Inflammatory macrophage treated with lipopolysaccharide for 4 hours (primary cell): Measurements from ENCODE around the gene TIMELESS.
"Not testable (repeated sequence)": the region's sequence is repeated elsewhere in the genome, so short reads cannot be mapped to it uniquely, and the experiment has no call there.

Experiments
- DNase-seq: peaks from one replicate; pipeline ENCODE4 v3.0.0-alpha.2; 2020

TIMELESS gene

DNA sequence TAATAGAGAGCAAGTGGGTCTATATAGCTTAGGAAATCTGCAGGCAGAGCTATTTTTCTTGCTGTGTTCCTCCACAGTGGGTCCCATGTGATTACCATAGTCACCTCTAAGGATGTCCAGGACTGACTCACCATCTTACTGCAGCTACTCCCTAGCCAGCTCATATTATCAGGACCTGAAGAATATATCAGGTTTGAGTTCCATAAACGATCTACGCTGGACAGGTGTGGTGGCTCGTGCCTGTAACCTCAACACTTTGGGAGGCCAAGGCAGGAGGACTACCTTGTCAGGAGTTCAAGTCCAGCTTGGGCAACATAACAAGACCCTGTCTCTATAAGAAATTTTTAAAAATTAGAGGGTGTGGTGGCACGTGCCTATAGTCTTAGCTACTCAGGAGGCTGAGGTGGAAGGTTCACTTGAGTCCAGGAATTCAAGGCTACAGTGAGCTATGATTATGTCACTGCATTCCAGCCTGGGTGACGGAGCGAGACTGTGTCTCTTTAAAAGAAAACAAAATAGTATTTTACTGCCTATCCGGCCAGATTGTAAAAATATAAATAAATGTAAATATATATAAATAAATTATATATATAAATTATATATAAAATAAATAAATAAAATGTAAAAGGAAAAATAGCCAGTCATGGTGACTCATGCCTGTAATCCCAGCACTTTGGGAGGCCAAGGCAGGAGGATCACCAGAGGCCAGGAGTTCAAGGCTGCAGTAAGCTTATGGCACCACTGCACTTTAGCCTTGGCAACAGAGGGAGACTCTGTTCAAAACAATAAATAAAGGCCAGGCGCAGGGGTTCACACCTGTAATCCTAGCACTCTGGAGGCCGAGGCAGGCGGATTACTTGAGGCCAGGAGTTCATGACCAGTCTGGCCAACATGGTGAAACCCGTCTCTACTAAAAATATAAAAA is 12.3 kb upstream of the TIMELESS start:
- no peak for DNase-seq

DNA sequence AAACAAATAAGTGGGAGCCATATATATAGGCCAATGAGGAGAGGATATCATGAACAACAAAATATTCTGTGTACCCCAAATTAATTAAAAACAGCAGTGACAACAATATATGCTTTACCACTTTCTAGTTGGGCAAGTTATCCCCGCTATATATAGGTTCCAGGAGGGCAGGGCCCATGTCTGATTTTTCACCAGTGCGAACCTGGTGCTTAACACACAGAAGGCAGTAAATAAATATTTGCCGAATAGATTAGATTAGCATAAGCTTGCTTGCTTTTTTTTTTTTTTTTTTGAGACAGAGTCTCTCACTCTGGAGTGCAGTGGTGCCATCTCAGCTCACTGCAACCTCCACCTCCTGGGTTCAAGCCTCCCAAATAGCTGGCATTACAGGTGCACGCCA is 8.6 kb upstream of the TIMELESS start:
- no peak for DNase-seq

DNA sequence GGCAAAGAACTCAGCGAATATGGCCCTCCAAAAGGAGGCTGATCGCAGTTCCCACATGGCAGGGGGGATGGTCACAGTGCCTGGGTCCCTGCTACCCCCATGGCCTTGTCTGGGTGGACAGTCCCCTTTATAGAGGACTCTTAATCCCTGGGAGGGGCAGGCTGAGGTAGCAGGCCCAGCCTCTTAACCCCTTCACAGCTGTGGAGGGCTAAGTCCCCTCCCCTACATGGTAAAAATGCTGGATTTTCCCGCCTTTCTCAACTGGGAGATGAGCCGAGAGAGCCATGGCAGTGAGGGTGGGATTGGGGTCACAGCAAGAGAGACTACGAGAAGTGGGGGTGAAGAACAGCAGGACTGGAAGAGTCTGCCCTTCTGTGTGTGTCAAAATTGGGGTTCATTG is 5.3 kb upstream of the TIMELESS start, which contains the start of gene MIP:
MIP (minus strand) TSS at position 101 of the 400 bp plus-strand sequence; CDS start at position 57, 44 bp downstream.
- DNase-seq = no peak

GRCh38 chr12:56451147-56451546 is 1.9 kb upstream of the TIMELESS start:
- DNase-seq = no peak

DNA sequence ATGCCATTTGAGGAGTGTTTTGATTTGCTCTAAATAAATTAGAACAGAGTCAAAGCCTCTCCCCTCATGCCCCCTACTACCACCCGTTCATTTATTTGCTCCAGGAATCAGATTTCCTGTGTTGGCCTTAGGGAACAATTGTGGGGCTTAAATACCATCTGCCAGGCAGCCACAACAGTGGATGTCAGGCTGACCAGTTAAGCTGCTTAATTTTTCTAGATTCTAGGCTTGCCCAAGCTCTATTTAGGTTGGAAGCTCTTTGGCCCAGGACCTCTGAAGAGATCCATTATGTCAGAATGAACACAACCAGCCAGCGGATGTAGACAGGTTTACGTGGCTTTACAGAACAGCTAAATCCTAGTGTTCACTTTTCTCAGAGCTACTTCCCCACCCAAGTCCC is 1.0 kb upstream of the TIMELESS start:
- no peak for DNase-seq

- DNase-seq = no peak
Observed at GRCh38 chr12:56449622-56449984, 377 bp upstream of the TIMELESS start.

- not testable (repeated sequence) for DNase-seq
Observed at GRCh38 chr12:56443208-56443607, 6.0 kb downstream of the TIMELESS start.

DNA sequence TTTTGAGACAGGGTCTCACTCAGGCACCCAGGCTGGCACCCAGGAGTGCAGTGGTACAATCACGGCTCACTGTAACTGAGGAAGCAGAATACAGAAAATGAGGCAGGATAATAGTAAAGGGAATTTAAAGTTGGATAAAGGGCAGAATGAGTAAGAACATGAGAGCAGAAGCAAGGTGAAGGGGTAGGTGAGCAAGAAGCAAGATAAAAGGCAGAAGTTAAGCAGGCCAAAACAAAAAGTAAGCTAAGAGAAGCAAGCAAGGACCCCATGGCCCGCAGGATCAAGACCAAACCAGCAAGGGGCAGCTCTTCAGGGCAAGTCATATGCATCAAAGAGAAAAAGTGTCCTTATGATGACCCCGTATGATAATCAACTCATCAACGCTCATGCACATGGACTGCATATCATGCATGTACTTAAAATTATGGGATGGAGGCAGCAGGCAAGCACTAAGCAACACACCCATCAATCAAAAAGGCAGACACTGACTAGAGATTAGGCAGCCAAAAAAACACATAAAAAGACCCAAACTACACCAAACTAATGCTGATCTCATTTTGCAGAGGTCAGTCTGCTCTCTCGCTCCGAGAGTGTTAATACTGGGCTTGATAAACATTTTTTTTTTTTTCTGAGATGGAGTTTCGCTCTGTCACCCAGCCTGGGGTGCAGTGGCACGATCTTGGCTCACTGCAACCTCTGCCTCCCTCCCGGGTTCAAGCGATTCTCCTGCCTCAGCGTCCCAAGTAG is 11.6 kb downstream of the TIMELESS start:
- no peak for DNase-seq

GRCh38 chr12:56434828-56435227 is 14.4 kb downstream of the TIMELESS start:
- no peak for DNase-seq

DNA sequence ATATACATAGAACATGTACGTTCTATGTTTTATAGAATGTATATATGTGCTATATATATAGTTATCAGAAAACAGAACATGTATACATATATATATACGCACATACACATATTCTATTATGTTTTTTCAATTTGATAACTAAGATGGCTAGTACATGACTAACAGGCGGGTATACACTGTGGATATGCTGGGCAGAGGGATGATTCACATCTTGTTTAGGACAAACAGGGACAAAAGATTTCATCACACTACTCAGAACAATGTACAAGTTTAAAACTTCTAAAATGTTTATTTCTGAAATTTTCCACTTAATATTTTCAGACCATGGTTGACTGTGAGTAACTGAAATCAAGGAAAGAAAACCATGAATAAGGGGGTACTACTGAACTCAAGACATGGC is 17.4 kb downstream of the TIMELESS start:
- DNase-seq = no peak

DNA sequence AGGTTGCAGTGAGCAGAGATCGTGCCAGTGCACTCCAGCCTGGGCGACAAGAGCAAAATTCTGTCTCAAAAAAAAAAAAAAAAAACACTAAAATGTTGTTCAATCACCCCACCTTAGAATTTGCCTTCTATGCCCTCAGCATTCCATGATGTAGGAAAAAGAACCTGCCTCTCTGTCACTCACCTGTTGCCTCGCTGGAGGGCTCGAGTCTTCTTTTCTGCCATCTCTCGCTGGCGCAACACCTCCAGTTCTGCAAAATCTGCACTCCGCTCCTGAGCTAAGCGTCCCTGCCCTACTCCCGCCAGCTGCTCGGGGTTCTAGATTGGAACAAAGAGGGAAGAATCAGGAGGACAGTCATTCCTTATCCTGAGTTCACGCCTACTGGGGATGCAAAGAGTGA is 17.9 kb downstream of the TIMELESS start:
- DNase-seq = no peak

DNA sequence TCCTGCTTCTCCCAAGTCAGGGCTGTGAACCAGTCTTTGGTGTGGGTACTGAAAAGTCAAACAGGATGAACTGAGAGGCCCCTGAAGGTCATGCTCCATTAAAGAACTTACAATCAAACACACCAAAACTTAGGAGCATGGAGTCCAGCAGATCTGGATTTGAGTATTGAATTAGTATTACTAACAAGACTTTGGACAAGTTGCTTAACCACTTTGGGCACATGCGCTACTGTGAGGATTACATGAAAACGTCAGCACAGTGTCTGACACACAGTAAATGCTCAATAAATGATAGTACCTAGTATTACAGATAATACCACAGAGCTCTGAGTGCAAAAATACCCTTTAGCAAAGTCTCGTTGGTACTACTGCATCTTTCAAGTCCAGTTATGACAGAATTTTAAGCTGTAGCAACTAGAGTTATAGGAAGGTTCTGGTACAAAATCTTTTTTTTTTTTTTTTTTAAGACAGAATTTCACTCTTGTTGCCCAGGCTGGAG is 23.2 kb downstream of the TIMELESS start:
- no peak for DNase-seq

DNA sequence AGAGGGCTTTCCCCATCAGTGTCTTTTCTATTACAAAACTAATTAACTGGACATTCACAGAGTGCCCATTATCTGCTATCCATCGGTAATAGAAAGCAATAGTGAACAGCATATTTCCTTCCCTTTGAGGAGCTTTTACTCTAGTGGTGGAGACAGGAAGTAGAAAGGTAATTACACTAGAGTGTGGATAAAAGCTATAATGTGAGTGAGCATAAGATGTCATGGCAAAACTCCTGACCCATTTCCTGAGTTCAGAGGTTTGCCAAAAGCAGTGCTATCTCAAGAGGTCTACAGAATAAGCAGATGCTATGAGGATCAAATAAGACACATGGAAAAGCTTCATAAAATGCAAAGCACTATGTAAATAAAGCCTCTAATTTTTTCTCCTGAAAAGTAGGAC is 24.0 kb downstream of the TIMELESS start:
- DNase-seq = no peak

- no peak for DNase-seq
Observed at GRCh38 chr12:56420411-56420810, 28.8 kb downstream of the TIMELESS start.

DNA sequence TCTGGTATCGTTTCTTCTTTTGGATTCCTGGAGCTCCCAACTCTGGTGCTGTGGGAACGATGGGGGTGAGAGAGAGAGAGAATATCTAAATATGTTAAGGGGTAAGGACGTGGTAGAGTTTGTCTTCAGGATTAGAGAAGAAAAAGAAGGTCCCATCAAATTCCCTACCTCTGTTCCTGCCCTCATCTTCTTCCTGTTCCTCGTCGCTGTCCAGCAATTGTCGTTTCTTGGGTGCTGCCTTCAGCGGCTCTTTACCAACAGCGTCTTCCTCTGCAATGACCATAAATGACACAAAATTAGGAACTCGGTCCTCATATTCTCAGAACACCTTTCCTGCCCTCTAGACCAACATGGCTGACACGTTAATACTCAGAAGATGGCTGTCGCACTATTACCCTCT is 31.5 kb downstream of the TIMELESS start:
- no peak for DNase-seq

DNA sequence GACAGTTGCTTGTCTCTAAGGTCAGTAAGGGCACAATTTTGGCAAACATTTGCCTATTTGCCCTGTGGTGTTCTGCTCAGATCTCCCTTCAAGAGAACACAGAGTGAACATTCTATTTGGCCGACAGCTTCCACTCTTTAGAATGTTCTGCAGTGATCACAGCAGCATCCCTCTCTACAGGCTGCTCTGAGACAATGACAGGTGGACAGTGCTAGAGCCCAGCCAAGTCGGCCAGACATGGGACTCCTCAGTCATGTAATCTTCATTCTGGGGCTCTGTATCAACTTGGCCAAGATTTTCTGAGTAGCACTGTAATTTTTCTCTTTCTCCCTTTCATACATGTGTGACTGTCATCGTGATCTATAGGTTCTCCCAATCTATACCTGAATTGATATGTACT is 34.8 kb downstream of the TIMELESS start:
- no peak for DNase-seq

DNA sequence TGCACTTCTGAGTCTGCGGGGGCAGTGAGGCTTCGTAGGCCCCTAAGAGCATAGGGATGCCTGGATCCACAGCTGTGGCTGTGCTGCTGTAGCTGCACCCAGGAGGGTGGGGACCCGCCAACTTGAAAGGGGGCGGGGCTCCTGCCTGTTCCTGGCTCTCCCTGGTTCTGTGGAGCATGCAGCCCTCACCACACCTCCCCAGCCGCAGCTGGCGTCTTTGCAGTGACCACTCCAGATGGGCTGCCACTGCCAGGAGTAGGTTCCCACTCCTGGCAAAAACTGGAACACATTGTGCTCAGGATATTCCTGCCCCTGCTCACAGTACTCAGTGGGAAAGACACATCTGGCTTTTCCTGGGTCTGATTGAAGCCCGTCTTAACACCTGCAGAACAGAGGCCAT is 35.8 kb downstream of the TIMELESS start:
- DNase-seq = no peak

- DNase-seq = no peak
Observed at GRCh38 chr12:56411781-56412639, 37.2 kb downstream of the TIMELESS start.

DNA sequence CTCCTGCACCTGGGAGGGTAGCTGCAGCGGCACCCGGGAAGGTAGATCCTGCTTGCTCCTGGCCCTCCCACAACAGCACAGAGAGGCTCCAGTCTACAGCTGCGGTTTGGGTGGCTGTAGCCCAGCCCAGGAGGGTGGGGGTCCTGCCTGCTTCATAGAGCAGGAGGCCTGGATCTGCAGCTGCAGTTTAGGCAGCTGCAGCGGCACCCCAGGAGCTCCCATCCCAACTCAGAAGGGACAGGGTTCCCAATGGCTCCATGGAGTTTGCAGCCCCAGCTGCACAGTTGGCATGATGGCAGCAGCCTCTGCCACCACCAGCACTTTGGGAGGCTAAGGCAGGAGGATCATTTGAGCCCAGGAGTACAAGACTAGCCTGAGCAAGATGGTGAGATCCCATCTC is 38.5 kb downstream of the TIMELESS start:
- DNase-seq = no peak

- no peak for DNase-seq
Observed at GRCh38 chr12:56408799-56409417, 40.3 kb downstream of the TIMELESS start.

DNA sequence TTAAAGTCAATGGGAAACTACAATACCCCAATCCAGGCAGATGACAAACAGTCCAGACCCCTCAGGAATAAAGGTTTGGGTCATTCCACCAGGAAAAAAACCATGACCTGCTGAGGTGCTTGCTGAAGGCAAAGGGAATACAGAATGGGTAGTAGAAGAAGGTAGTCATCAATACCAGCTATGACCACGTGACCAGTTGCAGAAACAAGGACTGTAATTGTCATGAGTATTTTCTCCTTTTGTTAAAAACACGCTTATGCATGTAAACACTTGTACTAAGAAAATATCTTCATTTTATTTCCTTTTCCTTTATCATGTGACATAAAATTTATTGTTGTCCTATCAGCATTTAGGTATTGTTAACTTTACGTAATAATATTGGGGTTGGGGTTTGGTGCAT is 45.0 kb downstream of the TIMELESS start:
- DNase-seq = not testable (repeated sequence)

GRCh38 chr12:56401612-56402011 is 47.6 kb downstream of the TIMELESS start:
- DNase-seq = not testable (repeated sequence)
